DOHH2 (cell line): ENCODE results near the gene TFAP2B.

Source experiments
- CTCF ChIP-seq: fragments of 200-600 bp; sonication (generic); IDR thresholded peaks from one replicate; pipeline ENCODE4 v1.5.1; 2014; ENCODE audit warnings: antibody characterized with exemption, mild to moderate bottlenecking, low read depth, low read length; ENCODE audit not compliant: poor library complexity, severe bottlenecking
- EZH2phosphoT487 ChIP-seq: fragments of 200-600 bp; sonication (generic); IDR thresholded peaks from 2 replicates; pipeline ENCODE4 v1.6.1; 2017; ENCODE audit warnings: borderline replicate concordance, mild to moderate bottlenecking, antibody characterized with exemption, low read length, moderate library complexity, mixed read lengths

GRCh38 chr6:50851049-50851845, 32.6 kb downstream of the TFAP2B start:
- TF ChIP-seq CTCF, result no peak
- no peak for TF ChIP-seq EZH2phosphoT487
